HepG2 (cell line): ENCODE data around the gene TBXAS1. TPM values are rescaled to one million over a fixed set of nuclear protein-coding genes. Genes with fewer than 3 reads are reported as not detected.
A peak's percentile ranks its signal among the peaks of the same experiment; 100 is the strongest.

Experiments used
- ATAC-seq: fragments of 200-7000 bp; cut with Tn5 transposase; 3 replicates; pipeline ENCODE4 v1.9.1; 2020; ENCODE audit warnings: mild to moderate bottlenecking, moderate library complexity
- BruUV-seq: library from RNA; stranded (reverse); fragments of 400-500 nt; replicated peaks from 2 replicates; lab custom pipeline; 2021; lab: Mats Ljungman, UMichigan
- CTCF ChIA-PET: fragments of 300-600 bp; formaldehyde crosslinking; extraction: SDS; loops from one replicate; lab custom pipeline; 2021; ENCODE audit warnings: low total read pairs, inconsistent platforms, low intra/inter-chr PET ratio; lab: Yijun Ruan, JAX
- POLR2A ChIA-PET: fragments of 350-600 bp; sonication (Branson Sonifier 250); formaldehyde crosslinking; loops from one replicate; lab custom pipeline; 2020; ENCODE audit warnings: antibody characterized with exemption, inconsistent platforms; lab: Yijun Ruan, JAX
- DNase-seq: peaks from one replicate; pipeline ENCODE4 v3.0.0-alpha.2; 2015; ENCODE audit warnings: low spot score
- FAIRE-seq: peaks from 3 replicates; lab custom pipeline; 2011; peaks lifted over from hg19 to GRCh38; lab: Jason Lieb, UNC
- H2AFZ ChIP-seq: one replicate; pipeline ENCODE4 v1.6.1; 2011; ENCODE audit warnings: low read length, inconsistent platforms
- H3K27ac ChIP-seq: fragments of 300-600 bp; 3 replicates; pipeline ENCODE4 v1.8.0; 2011; ENCODE audit warnings: mixed run types, mild to moderate bottlenecking, mixed read lengths, low read length, inconsistent platforms; ENCODE audit not compliant: insufficient read depth; ENCODE audit errors: extremely low read length
- H3K27me3 ChIP-seq, 2 experiments: fragments of 200-600 bp in 1 of 2; 2 replicates in 1 of 2; 3 replicates in 1 of 2; pipeline versions ENCODE4 v1.6.0 to v1.8.0; 2011; ENCODE audit warnings: low read length in 2 of 2, mild to moderate bottlenecking in 2 of 2, moderate library complexity in 2 of 2, inconsistent platforms in 1 of 2; ENCODE audit not compliant: insufficient read depth in 2 of 2, control insufficient read depth in 1 of 2
- H3K36me3 ChIP-seq, 2 experiments: fragments of 200-600 bp in 1 of 2; replicated peaks in 1 of 2; 2 replicates in 1 of 2; 3 replicates in 1 of 2; pipeline versions ENCODE4 v1.5.1 to v1.8.0; 2011; ENCODE audit warnings: low read length in 2 of 2, inconsistent platforms in 1 of 2; ENCODE audit not compliant: insufficient read depth in 2 of 2, control insufficient read depth in 1 of 2
- H3K4me1 ChIP-seq: 2 replicates; pipeline ENCODE4 v1.5.1; 2012; ENCODE audit warnings: low read length, inconsistent platforms; ENCODE audit not compliant: insufficient read depth
- H3K4me2 ChIP-seq: 2 replicates; pipeline ENCODE4 v1.6.0; 2011; ENCODE audit warnings: low read depth, low read length, inconsistent platforms
- H3K4me3 ChIP-seq, 3 experiments: fragments of 200-600 bp in 1 of 3; sonication (generic), shearing (Covaris generic) in 1 of 3; replicated peaks in 1 of 3; 2 replicates each; pipeline ENCODE4 v1.5.1; 2011 to 2016; ENCODE audit warnings: low read length in 3 of 3, inconsistent platforms in 2 of 3, low read depth in 2 of 3, mild to moderate bottlenecking in 2 of 3, control low read depth in 1 of 3, mixed read lengths in 1 of 3; ENCODE audit not compliant: insufficient read depth in 1 of 3
- H3K79me2 ChIP-seq: one replicate; pipeline ENCODE4 v1.6.1; 2011; ENCODE audit warnings: low read length, inconsistent platforms; ENCODE audit not compliant: insufficient read depth
- H3K9ac ChIP-seq: 2 replicates; pipeline ENCODE4 v1.6.0; 2011; ENCODE audit warnings: mild to moderate bottlenecking, low read depth, low read length, inconsistent platforms; ENCODE audit not compliant: insufficient read depth
- H3K9me3 ChIP-seq: 2 replicates; pipeline ENCODE4 v1.5.1; 2012; ENCODE audit warnings: mild to moderate bottlenecking, low read length
- H4K20me1 ChIP-seq: 2 replicates; pipeline ENCODE4 v1.6.0; 2011; ENCODE audit warnings: inconsistent platforms, mild to moderate bottlenecking, low read length, moderate library complexity; ENCODE audit not compliant: insufficient read depth
- EEA1 ChIP-seq: sonication (generic); formaldehyde crosslinking; IDR thresholded peaks from 2 replicates; pipeline ENCODE4 v1.5.1; 2020; ENCODE audit warnings: mild to moderate bottlenecking, missing genetic modification reagents, borderline replicate concordance
- NFE2L2 ChIP-seq: fragments of 150-350 bp; IDR thresholded peaks from 2 replicates; pipeline ENCODE4 v1.6.1; 2014; ENCODE audit warnings: low read length
- NFKBIZ ChIP-seq: IDR thresholded peaks from 2 replicates; pipeline ENCODE4 v1.6.1; 2018; ENCODE audit warnings: missing genetic modification reagents, missing compliant biosample characterization
- ZBTB33 ChIP-seq: sonication (generic); formaldehyde crosslinking; IDR thresholded peaks from 2 replicates; pipeline ENCODE4 v1.4.0; 2020; ENCODE audit warnings: missing genetic modification reagents
- ZBTB37 ChIP-seq: sonication (generic); formaldehyde crosslinking; IDR thresholded peaks from 2 replicates; pipeline ENCODE4 v1.4.0; 2020; ENCODE audit warnings: mild to moderate bottlenecking, missing genetic modification reagents
- ZBTB8A ChIP-seq: sonication (generic); formaldehyde crosslinking; IDR thresholded peaks from 2 replicates; pipeline ENCODE4 v1.4.0; 2020; ENCODE audit warnings: mild to moderate bottlenecking, low read depth, missing genetic modification reagents, borderline replicate concordance
- ZNF460 ChIP-seq: sonication (generic); formaldehyde crosslinking; IDR thresholded peaks from 2 replicates; pipeline ENCODE4 v1.5.1; 2020; ENCODE audit warnings: missing genetic modification reagents, mild to moderate bottlenecking, borderline replicate concordance
- ZNF572 ChIP-seq: sonication (generic); formaldehyde crosslinking; IDR thresholded peaks from 2 replicates; pipeline ENCODE4 v1.5.1; 2020; ENCODE audit warnings: mild to moderate bottlenecking, missing genetic modification reagents
- ZNF75D ChIP-seq: sonication (generic); formaldehyde crosslinking; IDR thresholded peaks from 2 replicates; pipeline ENCODE4 v1.8.1; 2023; ENCODE audit warnings: missing genetic modification reagents, mild to moderate bottlenecking, borderline replicate concordance
- ZNF773 ChIP-seq: sonication (generic); formaldehyde crosslinking; IDR thresholded peaks from 2 replicates; pipeline ENCODE4 v1.4.0; 2020; ENCODE audit warnings: missing genetic modification reagents, borderline replicate concordance
- ZXDC ChIP-seq: sonication (generic); formaldehyde crosslinking; IDR thresholded peaks from 2 replicates; pipeline ENCODE4 v1.5.0; 2020; ENCODE audit warnings: mild to moderate bottlenecking, missing genetic modification reagents
- WGBS: methylation state at CpG from one replicate; pipeline ENCODE4 v1.1.6; 2017; ENCODE audit warnings: low lambda C conversion rate; 5-methylcytosine and 5-hydroxymethylcytosine counted together
- in situ Hi-C: cut with HindIII; loops from 2 replicates; pipeline ENCODE4 v1.10.0; 2017; ENCODE audit warnings: low pct_unique_long_range_greater_than_20kb; ENCODE audit not compliant: extremely low pct_ligation_motif_present
- intact Hi-C: fragments of 100-400 bp; cut with micrococcal nuclease; formaldehyde crosslinking; loops from one replicate; pipeline ENCODE4 v1.10.0; 2022; ENCODE audit not compliant: unreplicated experiment
- polyA plus RNA-seq, 8 experiments: library from polyadenylated mRNA; depleted of rRNA in 3 of 8; stranded (reverse) in 7 of 8; unstranded in 1 of 8; fragments of >200 nt; fragmentation: Illumina TruSeq in 4 of 8; extraction: Trizol in 4 of 8; gene quantifications; 2 replicates each; pipeline versions ENCODE4 v1.2.1 to v1.2.3, GENCODE V29; 2011 to 2016; ENCODE audit warnings: low read depth in 4 of 8, missing spikeins in 1 of 8, mixed read lengths in 1 of 8; ENCODE audit not compliant: insufficient read depth in 1 of 8
- total RNA-seq, 5 experiments: library from RNA; depleted of rRNA; stranded (reverse); fragments of >200 nt; fragmentation: Illumina TruSeq; extraction: Trizol; gene quantifications; 2 replicates each; pipeline ENCODE4 v1.2.3, GENCODE V29; 2016; ENCODE audit warnings: low read depth in 1 of 5

TBXAS1 gene
- total and polyA plus RNA-seq, 2 of the 13 experiments (the other 11 are each of a cell fraction or from before 2014, with no cell fraction given): 4.0 to 4.9 TPM

- peak overlapping the region; percentile 51 to 73 (median 58); a peak in 5 of 6 replicates for H3K4me3 ChIP-seq
- in situ Hi-C loops (no loop called here), intact Hi-C loops (no loop called here)
- H3K27ac ChIP-seq: peak overlapping the region; percentile 69
- H3K4me1 ChIP-seq: peaks cover 67% of the 10 kb centered on the region
- H2AFZ ChIP-seq: no peak overlapping the region
- no TSS peak for BruUV-seq
- no peaks in the 10 kb centered on the region for H4K20me1 ChIP-seq
- POLR2A ChIA-PET: interaction anchor here (1.1 to 2.2 kb wide), 3 partner anchors 12 to 15 kb away, joined by 3 to 14 read pairs (median 8); no protein-coding TSS in a partner anchor
- ATAC-seq: no peak
- H3K79me2 ChIP-seq: peaks cover 20% of the 10 kb centered on the region
- H3K9ac ChIP-seq: peak overlapping the region; percentile 69
- DNase-seq: no peak
- H3K27me3 ChIP-seq: no peaks in the 10 kb centered on the region
- CTCF ChIA-PET: no interaction called here
- H3K4me2 ChIP-seq: peak overlapping the region; percentile 76
- H3K9me3 ChIP-seq: peaks cover 11% of the 10 kb centered on the region
- H3K36me3 ChIP-seq: peaks cover under 1 to 6% of the 10 kb centered on the region in 2 experiments; a peak in 3 of 5 replicates
- no peak for FAIRE-seq
- WGBS: 51% methylated on average over 9 of the region's 32 CpGs
- TF ChIP-seq ZBTB8A (CRISPR knock-in tag): no peak
- TF ChIP-seq ZNF75D (CRISPR knock-in tag): no peak
- TF ChIP-seq ZBTB37: no peak
- peak; percentile 50; the same call in 1 of the 2 replicates for TF ChIP-seq ZBTB33 (CRISPR knock-in tag)
- TF ChIP-seq ZNF460 (CRISPR knock-in tag): no peak
- TF ChIP-seq EEA1 (CRISPR knock-in tag): no peak
- no peak for TF ChIP-seq ZXDC (CRISPR knock-in tag)
- no peak for TF ChIP-seq ZNF773 (CRISPR knock-in tag)
- no peak for TF ChIP-seq NFKBIZ (CRISPR knock-in tag)
- TF ChIP-seq NFE2L2: no peak
- TF ChIP-seq ZNF572 (CRISPR knock-in tag): no peak
These were observed 233.1 kb downstream of the TBXAS1 start for GRCh38 chr7:140062118-140062527.
